CD4-positive, alpha-beta T cell treated with Interleukin-15 for 1 hour (primary cell): ENCODE data around the gene TCN2.
"Not testable (repeated sequence)": the region's sequence is repeated elsewhere in the genome, so short reads cannot be mapped to it uniquely, and the experiment has no call there.

ENCODE experiments used
- DNase-seq: peaks from one replicate; pipeline ENCODE4 v3.0.0-alpha.2; 2020

TCN2 gene

DNA sequence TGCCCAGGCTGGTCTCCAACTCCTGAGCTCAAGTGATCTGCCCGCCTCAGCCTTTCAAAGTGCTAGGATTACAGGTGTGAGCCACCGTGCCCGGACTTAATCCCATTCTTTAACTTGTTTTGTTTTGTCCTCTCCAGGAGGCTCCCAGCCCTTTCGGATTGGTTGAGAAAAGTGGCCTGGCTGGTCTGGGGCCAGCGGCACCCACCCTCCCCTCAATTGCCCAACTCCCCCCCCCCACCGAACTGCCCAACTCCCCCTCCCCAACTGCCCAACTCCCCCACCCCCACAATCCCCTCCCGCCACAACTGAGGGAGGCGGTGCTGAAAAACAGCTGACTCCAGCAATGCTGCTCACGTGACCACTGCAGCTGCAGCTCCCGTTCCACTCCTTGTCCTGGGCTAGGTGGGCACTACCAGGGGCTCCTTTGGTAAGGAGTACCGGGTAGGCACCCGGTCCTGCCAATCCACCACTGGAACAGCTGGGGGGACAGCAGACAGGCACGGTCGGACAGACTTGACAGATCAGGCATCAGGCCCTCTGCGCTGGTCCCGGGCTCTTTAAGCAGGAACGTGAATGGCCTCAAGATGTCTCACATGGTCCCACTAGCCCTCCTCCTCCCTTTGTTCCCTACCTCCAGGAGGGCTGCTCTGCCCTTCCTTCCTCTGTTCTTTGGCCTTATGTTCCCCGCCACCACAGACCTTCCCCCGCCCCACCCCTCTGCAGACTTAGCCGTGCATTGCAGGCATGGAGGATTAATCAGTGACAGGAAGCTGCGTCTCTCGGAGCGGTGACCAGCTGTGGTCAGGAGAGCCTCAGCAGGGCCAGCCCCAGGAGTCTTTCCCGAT lies at the start of gene TCN2:
Gene TCN2 (plus strand): TSS at position 720 of the 845 bp plus-strand sequence. CDS start 158 bp downstream, outside the sequence.
- DNase-seq, result peak; percentile 56

DNA sequence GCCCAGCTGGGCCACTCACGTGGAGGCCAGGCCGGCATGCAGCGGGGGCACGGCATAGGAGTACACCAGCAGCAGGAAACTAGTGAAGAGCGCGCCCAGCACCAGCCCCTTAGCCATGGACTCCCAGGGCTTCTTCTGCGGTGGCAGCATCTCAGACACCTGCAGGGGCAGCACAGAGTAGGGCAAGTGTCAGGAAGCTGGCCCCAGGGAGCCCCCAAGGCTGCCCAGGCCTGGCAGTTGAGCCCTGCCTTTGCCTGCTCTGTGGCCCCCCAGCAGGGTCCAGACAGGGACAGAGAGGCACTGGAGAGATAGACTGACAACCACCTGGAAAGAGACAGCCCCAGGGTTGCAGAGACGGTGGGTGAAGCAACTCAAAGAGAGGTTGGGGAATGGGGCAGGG lies 49.7 kb upstream of the TCN2 start:
- no peak for DNase-seq

DNA sequence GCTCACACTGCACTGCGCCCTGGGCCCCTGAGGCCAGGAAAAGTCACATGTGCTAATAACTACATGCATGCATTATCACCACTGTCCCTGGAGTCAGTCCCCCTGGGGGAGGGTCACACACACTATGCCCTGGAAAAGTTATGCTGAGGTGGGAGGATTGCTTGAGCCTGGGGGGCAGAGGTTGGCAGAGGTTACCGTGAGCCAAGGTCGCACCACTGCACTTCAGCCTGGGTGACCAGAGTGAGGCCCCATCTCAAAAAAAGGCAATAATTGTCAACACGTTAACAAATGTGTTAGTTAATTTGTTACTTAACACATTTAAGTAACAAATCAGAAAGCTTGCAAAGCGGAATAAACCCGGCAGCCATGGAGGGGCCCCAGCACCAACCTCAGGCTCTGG lies 47.1 kb upstream of the TCN2 start:
- no peak for DNase-seq

DNA sequence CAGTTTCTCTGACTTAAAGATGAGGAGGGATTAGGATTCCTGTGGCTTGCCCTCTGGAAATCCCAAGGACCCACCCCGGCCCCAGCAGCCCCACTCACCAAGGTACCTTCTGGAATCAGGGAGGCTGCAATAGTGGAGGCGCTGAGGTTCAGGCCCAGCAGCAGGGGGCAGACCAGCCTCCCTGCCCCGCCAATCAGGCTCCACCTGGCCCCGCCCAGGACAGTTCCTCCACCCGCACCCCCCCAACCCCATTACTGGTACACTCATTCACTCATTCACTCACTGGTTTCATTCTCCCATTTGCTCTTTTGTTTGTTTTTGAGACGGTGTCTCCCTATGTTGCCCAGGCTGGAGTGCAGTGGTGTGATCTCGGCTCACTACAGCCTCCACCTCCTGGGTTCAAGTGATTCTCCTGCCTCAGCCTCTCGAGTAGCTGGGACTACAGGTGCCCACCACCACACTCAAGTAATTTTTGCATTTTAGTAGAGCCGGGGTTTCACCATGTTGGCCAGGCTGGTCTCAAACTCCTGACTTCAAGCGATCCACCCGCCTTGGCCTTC lies 46.3 kb upstream of the TCN2 start:
- DNase-seq, result not testable (repeated sequence)

DNA sequence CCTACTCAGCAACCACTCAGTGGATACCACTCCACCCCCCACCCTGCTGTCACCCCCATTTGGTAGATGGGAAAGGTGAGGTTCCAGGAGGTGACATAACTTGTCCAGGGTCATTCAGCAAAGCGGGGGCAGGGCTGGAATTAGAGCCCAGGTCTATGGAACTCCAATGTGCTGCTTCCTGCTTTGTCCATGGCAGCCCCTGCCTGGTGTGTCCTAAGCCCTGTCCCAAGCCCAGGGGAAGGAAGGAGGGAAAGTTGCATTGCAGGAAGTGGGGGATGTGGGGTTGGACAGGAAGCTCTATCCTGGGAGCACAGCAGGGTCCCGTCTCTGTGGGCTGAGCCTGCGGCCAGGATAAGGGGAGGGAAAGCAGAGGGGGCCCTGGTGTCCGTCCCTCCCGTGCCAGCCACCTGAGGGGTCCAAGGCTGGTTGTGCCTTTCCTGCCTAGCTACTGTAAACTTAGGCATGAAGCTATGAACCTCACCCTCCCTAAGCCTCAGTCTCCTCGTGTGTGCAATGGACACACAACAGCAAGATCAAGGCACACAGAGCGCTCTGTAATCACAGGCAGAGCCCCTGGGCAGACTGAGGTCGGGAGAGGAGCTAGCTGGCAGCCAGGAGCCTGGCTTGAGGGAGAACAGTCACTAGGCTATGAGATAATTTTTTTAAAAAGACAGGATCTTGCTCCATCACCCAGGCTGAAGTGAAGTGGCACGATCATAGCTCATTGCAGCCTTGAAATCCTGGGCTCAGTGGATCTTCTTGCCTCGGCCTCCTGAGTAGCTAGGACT lies 45.4 kb upstream of the TCN2 start:
- no peak for DNase-seq

DNA sequence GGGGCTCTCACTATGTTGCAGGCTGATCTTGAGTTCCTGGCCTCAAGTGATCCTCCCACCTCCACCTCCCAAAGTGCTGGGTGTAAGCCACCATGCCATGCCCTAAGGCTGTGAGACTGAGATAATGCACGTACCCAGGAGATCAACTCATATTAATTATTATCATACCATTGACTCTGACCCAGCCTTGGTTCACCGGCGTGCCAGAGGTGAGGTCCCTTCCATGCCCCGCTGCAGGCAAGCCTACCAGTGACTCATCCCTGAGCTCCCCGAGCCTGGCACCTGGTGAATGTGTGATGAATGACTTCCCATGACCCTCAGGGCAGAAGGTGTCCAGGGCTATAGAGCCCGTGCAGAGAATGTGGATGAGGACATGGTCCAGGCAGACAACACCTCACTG lies 44.6 kb upstream of the TCN2 start:
- no peak for DNase-seq

DNA sequence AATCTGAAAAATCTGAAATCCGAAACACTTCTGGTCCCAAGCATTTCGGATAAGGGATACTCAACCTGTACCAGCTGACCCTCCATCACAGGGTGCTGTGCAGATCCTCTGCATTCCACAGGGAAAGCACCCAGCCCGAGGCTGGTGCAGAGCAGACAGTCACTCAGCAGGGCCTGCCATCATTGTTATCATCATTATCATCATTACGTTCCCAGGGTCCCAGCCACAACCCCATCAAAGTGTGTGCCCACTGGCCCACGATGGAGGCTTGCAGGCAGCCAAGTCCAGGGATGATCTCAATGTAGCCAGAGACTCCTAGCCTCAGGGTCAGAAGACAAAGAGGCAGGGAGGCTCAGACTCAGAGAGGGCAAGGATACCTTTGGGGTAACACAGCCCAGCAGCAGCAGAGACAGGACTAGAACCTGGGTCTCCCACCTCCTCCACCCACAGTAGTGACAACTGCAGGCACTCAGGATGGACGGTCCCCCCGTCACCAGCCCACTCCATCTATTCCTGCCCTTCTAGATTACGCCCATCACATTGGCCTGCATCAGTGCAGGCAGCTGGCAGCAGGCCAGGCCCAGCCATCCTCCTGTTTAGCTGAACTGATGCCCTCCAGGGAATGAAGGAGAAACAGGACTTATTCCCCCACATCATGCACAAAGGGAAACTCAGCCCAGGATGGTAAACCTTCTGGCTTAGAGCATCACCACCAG lies 42.8 kb upstream of the TCN2 start:
- DNase-seq, result no peak

DNA sequence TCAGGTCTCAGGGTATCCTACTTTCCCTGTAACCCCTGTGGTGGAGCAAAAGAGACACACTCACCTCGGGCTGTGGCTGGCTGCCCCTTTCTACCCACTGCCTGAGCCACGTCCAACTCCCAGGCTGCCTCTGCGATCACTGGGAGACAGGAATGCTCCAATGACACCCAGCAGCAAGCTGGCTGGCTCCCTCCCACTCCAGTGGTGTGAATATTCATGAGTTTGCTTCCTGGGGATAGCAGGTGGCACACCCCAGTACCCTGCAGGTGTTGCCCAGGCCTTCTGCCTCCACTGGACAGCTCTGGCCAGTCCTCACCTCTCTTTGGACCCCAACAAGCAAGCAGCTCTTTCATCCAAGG lies 42.2 kb upstream of the TCN2 start:
- no peak for DNase-seq

DNA sequence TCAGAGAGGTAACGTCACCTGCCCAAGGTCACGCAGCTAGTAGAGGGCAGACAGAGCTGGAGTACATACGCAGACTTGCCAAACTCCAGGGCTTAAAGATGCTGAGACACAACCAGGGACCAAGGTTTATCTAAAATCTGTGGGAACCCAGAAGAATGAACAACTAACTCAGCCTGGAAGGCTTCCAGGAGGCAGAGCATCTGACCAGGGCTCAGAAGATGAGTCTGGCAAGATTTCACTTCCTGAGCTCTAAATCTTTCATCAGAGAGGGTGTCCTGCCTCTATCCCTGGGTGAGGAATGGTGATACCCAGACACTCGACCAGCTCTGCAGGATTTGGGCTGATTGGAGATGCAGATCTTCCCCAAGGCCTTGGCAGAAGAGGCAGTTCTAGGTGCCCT lies 41.6 kb upstream of the TCN2 start:
- no peak for DNase-seq

DNA sequence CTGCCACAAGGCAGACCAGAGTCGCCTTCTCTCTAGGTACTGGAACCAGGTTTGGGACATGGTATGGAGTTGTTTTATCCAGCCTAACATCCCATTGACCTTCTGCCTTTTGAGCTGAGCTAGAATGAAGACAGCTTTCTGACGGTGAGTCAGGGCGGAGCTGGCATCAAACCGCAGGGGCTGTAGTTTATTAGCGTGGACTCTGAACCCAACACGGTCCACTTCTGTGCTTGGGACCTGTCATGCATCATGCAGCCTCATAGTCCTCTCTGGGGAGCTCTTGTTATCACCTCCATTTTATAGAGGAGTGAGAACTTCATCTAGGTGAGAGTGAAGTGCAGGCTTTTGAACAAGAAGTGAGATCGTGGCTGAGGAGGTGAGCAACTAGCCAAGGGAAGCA lies 40.8 kb upstream of the TCN2 start:
- DNase-seq, result no peak

DNA sequence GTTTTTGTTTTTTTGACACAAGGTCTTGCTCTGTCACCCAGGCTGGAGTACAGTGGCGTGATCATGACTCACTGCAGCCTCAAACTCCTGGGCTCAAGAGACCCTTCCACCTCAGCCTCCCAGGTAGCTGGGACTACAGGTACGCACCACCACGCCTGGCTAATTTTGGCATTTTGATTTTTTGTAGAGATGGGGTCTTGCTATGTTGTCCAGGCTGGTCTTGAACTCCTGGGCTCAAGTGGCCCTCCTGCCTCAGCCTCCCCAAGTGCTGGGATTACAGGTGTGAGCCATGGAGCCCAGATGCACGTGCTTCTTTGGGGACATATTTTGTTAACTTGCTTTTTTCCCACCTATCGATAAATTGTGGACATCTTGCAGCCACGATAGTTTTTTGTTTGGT lies 39.7 kb upstream of the TCN2 start:
- not testable (repeated sequence) for DNase-seq

DNA sequence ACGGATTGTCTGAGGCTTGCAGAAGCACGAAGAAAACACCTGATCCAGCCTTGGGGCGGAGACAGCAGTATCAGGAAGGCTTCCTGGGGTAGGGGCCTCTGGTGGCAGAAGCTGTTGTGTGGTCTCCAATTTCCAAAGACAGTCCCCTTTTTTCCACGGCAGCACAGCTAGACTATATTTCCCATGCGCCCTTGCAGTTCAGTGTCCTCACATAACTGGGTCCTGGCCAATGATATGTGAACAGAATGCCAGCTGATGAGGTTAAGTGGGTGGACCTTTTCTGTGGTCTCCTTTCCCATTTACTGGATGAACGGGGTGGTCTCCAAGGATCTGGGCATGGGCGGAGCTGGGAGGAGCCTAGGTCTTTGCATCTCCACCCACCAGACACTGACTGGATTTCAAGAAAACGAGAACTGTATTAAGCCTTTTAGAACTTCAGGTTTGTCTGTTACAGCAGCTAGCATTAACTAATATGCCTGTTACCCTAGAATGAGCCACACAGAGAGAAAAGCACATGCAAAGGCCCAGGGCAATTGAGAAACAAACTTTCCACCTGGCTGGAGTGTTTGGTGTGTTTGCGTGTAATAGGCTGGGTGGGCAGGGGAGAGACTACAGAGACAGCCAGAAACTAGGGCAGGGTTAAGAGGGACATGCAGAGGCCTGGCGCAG lies 38.7 kb upstream of the TCN2 start:
- DNase-seq, result no peak

DNA sequence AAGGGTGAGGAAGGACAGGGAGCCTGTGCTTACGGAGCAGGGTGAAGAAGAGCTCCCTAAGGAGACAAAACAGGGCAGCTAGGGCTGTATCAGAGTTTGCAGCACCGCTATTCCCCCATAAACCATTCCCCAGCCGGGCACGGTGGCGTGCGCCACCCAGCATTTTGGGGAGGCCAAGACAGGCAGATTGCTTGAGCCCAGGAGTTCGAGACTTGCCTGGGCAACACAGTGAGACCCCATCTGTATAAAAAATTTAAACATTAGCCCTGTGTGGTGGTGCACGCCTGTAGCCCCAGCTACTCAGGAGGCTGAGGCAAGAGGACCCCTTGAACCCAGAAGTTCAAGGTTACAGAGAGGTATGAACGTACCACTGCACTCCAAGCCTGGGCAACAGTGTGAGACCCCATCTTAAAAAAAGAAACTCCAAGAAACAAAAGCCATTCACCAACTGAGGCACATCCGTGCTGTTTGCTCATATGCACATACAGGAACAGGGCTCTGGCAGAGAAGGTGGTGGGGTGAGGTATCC lies 37.2 kb upstream of the TCN2 start:
- no peak for DNase-seq

DNA sequence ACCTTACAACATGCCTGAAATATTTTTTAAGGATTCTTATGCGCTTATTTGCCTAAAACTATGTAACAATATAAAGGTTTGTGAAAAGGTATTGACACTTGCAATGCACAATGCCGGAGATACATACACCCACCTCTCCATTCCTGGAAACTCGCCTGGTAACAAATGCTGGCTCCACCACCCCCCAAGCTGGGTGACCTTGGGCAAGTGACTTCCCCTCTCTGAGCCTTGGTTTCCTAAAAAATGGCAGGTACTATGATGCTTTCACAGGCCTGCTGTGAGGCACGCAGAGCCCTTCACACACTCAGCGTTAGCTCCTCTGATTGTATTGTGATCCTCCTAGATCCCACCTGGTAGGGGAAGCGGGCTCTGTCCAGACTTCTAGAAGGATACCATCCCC lies 34.8 kb upstream of the TCN2 start:
- DNase-seq, result no peak

DNA sequence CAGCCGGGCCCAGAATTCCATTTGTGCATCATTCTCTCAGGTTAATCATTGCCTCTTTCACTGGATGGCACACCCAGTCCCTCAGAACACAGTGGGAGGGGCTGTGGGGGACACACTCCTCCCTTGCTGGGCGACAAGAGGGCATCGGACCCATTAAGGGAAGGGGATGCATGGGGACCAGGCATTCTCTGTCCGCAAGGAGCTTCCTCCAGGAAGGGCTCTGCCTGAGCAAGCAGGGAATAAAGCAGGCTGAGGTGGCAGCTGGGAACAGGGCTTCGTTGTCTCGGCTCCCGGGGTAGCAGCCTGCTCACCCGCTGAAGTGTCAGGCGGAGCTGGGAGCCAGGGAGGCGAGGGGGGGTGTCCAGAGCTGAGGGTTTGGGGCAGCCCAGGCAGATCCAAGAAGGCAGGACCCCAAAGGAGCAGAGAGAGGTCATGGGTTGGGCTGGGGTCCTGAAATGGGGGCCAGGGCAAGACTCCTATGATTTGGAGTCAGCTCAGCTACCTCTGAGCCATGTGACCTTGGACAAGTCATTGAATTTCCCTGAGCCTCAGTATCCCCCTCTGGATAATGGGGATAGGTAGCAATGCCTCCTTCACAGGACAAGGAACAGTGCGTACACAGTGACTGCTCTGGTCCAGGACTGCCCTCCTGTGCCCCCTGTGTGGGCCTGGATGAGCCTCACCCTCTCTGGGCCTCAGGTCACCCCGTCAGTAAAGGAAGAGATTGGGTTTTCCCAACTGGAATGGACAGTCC lies 34.0 kb upstream of the TCN2 start:
- DNase-seq, result no peak

DNA sequence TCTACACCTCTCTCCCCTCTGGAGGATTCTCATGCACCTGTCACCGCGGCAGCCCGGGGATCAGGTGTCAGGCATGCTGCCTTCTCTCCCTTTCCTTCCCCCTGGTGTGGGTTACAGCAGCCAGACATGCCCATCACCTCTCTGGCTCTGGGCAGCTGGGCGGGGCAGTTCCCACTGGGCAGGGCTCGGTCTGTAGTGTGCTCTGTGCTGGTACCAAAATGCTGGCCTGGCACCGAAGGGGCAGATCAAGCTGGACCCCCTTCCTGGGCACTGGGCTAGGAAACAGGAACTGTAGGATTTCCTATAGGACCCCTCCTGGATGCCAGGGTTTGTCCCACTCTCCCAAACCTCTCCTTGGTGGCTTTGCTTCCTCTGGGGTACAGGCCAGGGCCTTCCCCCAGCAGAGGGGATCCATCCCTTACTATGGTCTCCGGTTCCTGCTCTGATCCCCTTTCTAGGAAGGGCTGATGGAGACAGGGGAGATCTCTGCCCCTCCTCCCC lies 33.3 kb upstream of the TCN2 start:
- DNase-seq, result no peak

DNA sequence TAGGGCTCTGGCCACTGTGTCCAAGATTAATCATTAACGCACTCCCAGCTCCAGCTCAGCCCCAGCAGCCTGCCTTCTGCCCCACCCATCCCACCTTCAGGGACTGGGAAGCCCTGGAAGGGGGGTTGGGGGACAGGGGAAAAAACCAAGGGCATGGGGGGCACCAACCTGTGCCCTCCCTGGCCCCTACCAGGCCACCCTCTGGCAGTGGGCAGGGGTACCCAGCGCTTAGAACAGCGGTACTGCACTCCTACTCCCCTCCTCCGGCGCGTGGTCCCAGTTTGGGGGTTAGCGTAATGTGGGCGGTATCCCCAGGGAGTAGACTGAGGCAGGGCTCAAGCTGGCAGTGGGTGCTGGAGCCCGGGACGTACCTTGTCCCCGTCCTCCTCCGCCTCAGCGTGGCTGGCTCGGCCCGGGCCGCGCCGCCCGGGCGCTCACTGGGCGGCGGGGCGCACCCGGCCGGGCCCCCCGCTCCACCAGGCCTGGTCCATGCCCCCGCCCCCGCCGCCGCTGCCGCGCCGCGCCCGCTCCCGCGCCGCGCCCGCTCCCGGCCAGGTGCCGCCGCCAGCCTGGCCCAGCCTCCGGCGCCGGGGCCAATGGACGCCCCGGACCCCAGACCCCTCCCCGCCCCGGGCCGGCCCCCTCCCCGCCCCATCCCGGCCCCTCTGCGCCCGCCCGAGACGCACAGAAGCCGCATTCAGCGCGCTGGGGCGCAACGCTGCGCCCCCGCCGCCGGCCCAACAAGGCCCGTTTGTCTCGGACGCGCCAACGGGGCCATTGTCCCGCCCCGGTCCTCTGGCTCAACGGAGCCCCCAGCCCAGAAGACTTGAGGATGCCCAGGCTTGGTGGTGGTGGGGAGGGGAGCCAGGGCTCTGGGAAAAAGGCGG lies 32.6 kb upstream of the TCN2 start, which contains the start of gene GAL3ST1:
Gene GAL3ST1 (minus strand): TSS at position 571 of the 887 bp plus-strand sequence. CDS start 17,273 bp downstream, outside the sequence.
- DNase-seq, result no peak

DNA sequence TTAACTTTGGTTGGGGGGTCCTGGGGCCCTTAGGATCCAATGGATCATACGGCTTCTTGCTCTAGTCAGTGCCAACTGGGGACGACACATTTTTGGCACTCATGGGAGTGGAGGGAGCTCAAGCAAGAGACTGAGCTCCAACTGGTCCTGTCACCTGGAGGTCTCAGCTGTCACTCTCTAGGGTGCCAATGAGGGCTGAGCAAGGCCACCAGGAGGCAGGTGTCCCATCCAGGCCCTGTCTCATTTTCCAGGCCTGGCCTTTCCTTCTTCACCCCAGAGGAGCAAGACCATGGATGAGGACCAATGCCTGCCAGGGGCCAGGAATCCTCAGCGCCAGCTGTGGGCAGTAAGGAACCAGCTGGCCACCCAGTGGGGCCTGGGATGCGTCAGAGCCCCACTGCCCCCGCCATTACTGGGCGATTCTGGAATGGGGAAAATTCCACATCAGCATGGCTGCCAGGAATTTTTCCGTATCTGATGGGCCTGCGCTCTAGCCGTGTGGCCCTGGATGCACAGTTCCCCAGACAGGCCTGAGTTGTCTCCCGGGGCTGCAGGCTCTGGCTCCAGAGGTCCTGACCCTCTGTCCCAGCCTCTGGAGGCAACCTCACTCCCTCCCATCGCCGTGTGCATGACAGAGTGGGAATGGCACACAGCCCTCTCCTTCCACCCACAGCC lies 31.8 kb upstream of the TCN2 start:
- DNase-seq, result no peak

DNA sequence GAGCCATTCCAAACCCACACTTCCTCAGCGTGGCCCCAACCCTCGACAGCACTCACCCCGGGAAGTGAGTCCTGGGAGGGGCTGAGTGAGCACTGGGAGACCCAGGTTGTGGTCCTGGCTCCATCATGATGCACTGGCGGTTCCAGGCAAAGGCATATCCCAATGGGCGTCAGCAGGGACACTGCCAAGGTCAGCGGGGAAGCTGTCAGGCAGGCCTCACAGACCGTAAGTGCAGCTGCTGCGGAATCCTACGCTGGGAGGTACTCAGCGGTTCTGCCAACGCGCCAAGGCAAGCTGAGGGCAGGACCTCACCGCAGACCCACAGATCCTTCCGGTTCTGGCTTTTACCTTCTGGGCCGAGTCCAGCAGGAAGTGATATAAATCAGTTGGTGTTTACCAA lies 31.1 kb upstream of the TCN2 start:
- no peak for DNase-seq

DNA sequence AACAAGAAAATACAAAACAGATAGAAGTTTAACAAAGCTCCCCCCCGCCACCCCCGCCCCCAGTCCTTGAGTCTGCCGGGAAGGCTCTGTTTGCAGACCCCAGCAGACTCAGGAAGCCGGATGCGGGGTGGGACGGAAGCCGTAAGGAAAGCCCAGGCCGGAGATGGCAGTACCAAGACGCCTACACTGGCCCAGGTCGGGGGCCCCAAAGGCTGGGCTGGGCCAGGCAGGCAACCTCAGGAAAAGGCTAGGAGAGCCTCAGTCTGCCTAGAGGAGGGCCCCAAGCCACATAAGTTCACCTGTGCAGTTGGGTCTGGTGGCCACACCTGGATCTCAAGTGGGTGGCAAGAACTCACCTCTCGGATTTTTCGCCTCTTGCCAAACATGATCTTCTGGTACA lies 28.5 kb upstream of the TCN2 start:
- DNase-seq, result no peak
